Endothelial cell of umbilical vein (primary cell): ENCODE results near the gene ATXN10. TPM values are rescaled to one million over a fixed set of nuclear protein-coding genes. Genes with fewer than 3 reads are reported as not detected.
"Not testable (repeated sequence)": the region's sequence is repeated elsewhere in the genome, so short reads cannot be mapped to it uniquely, and the experiment has no call there.

Experiments used
- BruUV-seq: library from RNA; stranded (reverse); fragments of 400-500 nt; replicated peaks from 2 replicates; lab custom pipeline; 2021; lab: Mats Ljungman, UMichigan
- CTCF ChIA-PET: fragments of 300-600, 350-600 bp; sonication (Branson Sonifier 250); formaldehyde crosslinking; loops from one replicate; lab custom pipeline; 2021; ENCODE audit warnings: antibody characterized with exemption, inconsistent platforms; lab: Charles Lee
- POLR2A ChIA-PET: fragments of 300-600, 350-600 bp; sonication (Branson Sonifier 250); formaldehyde crosslinking; loops from one replicate; lab custom pipeline; 2021; ENCODE audit warnings: antibody characterized with exemption, inconsistent platforms; lab: Charles Lee
- DNase-seq: peaks from one replicate; pipeline ENCODE4 v3.0.0-alpha.2; 2011; ENCODE audit warnings: low read depth, low spot score
- FAIRE-seq: peaks from 2 replicates; lab custom pipeline; 2011; peaks lifted over from hg19 to GRCh38; lab: Jason Lieb, UNC
- H2AFZ ChIP-seq: 2 replicates; pipeline ENCODE4 v1.6.0; 2012; ENCODE audit warnings: low read depth, low read length, control low read depth, inconsistent platforms
- H3K27ac ChIP-seq: 2 replicates; pipeline ENCODE4 v1.5.1; 2011; ENCODE audit warnings: low read depth, mild to moderate bottlenecking, control low read depth, low read length, moderate library complexity; ENCODE audit not compliant: insufficient read depth
- H3K27me3 ChIP-seq, 2 experiments: 2 replicates each; pipeline versions ENCODE4 v1.6.0 to v1.6.1; 2011; ENCODE audit warnings: low read length in 2 of 2, mixed read lengths in 1 of 2; ENCODE audit not compliant: control insufficient read depth in 2 of 2, insufficient read depth in 2 of 2
- H3K36me3 ChIP-seq, 2 experiments: 2 replicates in 1 of 2; 3 replicates in 1 of 2; pipeline ENCODE4 v1.5.1; 2011; ENCODE audit warnings: low read length in 2 of 2, mild to moderate bottlenecking in 1 of 2, moderate library complexity in 1 of 2; ENCODE audit not compliant: control insufficient read depth in 2 of 2, insufficient read depth in 2 of 2; ENCODE audit errors: extremely low read depth in 1 of 2
- H3K4me1 ChIP-seq: 3 replicates; pipeline ENCODE4 v1.5.1; 2011; ENCODE audit warnings: mild to moderate bottlenecking, low read length; ENCODE audit not compliant: control insufficient read depth, insufficient read depth; ENCODE audit errors: extremely low read depth
- H3K4me2 ChIP-seq: 2 replicates; pipeline ENCODE4 v1.6.1; 2011; ENCODE audit warnings: low read length, control low read depth, mixed read lengths; ENCODE audit not compliant: insufficient read depth
- H3K4me3 ChIP-seq, 3 experiments: fragments of 200-600 bp in 1 of 3; sonication (generic), shearing (Covaris generic) in 1 of 3; replicated peaks in 1 of 3; 2 replicates each; pipeline ENCODE4 v1.5.1; 2011 to 2016; ENCODE audit warnings: control low read depth in 3 of 3, low read length in 3 of 3, mild to moderate bottlenecking in 2 of 3, inconsistent platforms in 1 of 3, low read depth in 1 of 3, moderate library complexity in 1 of 3; ENCODE audit not compliant: insufficient read depth in 1 of 3
- H3K79me2 ChIP-seq: 2 replicates; pipeline ENCODE4 v1.6.0; 2012; ENCODE audit warnings: low read length, inconsistent platforms; ENCODE audit not compliant: control insufficient read depth, insufficient read depth
- H3K9ac ChIP-seq: replicated peaks from 2 replicates; pipeline ENCODE3; 2011; ENCODE audit warnings: low read length, control low read depth; ENCODE audit not compliant: insufficient read depth; ENCODE audit errors: extremely low read depth
- H3K9me1 ChIP-seq: replicated peaks from 3 replicates; pipeline ENCODE4 v1.6.0; 2011; ENCODE audit warnings: mild to moderate bottlenecking, low read length; ENCODE audit not compliant: control insufficient read depth, insufficient read depth; ENCODE audit errors: extremely low read depth
- H3K9me3 ChIP-seq: replicated peaks from 2 replicates; pipeline ENCODE4 v1.5.1; 2012; ENCODE audit warnings: low read length, inconsistent platforms; ENCODE audit not compliant: control insufficient read depth, insufficient read depth
- H4K20me1 ChIP-seq: replicated peaks from 2 replicates; pipeline ENCODE3; 2011; ENCODE audit warnings: mild to moderate bottlenecking, low read length; ENCODE audit not compliant: control insufficient read depth, insufficient read depth; ENCODE audit errors: extremely low read depth
- EZH2 ChIP-seq: IDR thresholded peaks from 2 replicates; pipeline ENCODE4 v1.6.1; 2012; ENCODE audit warnings: borderline replicate concordance, low read depth, mild to moderate bottlenecking, moderate library complexity, low read length, inconsistent platforms; ENCODE audit not compliant: severe bottlenecking
- FOS ChIP-seq: IDR thresholded peaks from 2 replicates; pipeline ENCODE4 v1.6.1; 2011; ENCODE audit warnings: mild to moderate bottlenecking, low read length, moderate library complexity, borderline replicate concordance; ENCODE audit not compliant: insufficient read depth
- GATA2 ChIP-seq: IDR thresholded peaks from 2 replicates; pipeline ENCODE4 v1.7.0; 2011; ENCODE audit warnings: low read depth, mild to moderate bottlenecking, moderate library complexity, mixed read lengths, low read length; ENCODE audit not compliant: insufficient read length, insufficient read depth
- JUN ChIP-seq: IDR thresholded peaks from 2 replicates; pipeline ENCODE4 v1.6.1; 2011; ENCODE audit warnings: borderline replicate concordance, low read depth; ENCODE audit not compliant: insufficient read length, insufficient read depth
- MYC ChIP-seq: IDR thresholded peaks from one replicate; pipeline ENCODE4 v1.6.1; 2011; ENCODE audit warnings: mild to moderate bottlenecking, low read depth, low read length
- POLR2AphosphoS5 ChIP-seq: IDR thresholded peaks from 2 replicates; pipeline ENCODE4 v1.6.1; 2012; ENCODE audit warnings: low read depth, mild to moderate bottlenecking, control low read depth, low read length, moderate library complexity; ENCODE audit not compliant: insufficient read depth
- dilution Hi-C: fragments of 300-500 bp; cut with MboI; formaldehyde crosslinking; loops from one replicate; pipeline ENCODE4 v1.15.0; 2019; ENCODE audit warnings: low sequenced_read_pairs; ENCODE audit not compliant: extremely low pct_ligation_motif_present
- intact Hi-C: fragments of 100-400 bp; cut with micrococcal nuclease; formaldehyde crosslinking; loops from one replicate; pipeline ENCODE4 v1.10.0; 2022
- polyA plus RNA-seq, 4 experiments: library from polyadenylated mRNA; depleted of rRNA in 3 of 4; stranded (reverse) in 3 of 4; unstranded in 1 of 4; fragments of >200 nt; gene quantifications; 2 replicates each; pipeline versions ENCODE4 v1.2.1 to v1.2.3, GENCODE V29; 2011 to 2012; ENCODE audit warnings: missing spikeins in 1 of 4
- total RNA-seq: library from RNA; stranded (reverse); gene quantifications from 2 replicates; pipeline ENCODE4 v1.2.3, GENCODE V29; 2021
- TF ChIP-seq, protein P1 (sequence below): IDR thresholded peaks from 2 replicates; pipeline ENCODE4 v1.6.1; 2011; ENCODE audit not compliant: insufficient read depth, insufficient read length
- TF ChIP-seq, protein P2 (sequence below), 2 donors: IDR thresholded peaks; 1 replicate in 1 of 2; 2 replicates in 1 of 2; pipeline ENCODE4 v1.5.1; 2011; ENCODE audit warnings: low read length in 2 of 2, mild to moderate bottlenecking in 2 of 2, moderate library complexity in 2 of 2, control low read depth in 1 of 2, inconsistent platforms in 1 of 2, low read depth in 1 of 2; ENCODE audit not compliant: insufficient read depth in 1 of 2; ENCODE audit errors: extremely low read depth in 1 of 2

The ATXN10 gene
- total and polyA plus RNA-seq, 2 donors (not counting 3 experiments of a cell fraction or from before 2014, with no cell fraction given): 73.2 to 91.9 TPM

DNA sequence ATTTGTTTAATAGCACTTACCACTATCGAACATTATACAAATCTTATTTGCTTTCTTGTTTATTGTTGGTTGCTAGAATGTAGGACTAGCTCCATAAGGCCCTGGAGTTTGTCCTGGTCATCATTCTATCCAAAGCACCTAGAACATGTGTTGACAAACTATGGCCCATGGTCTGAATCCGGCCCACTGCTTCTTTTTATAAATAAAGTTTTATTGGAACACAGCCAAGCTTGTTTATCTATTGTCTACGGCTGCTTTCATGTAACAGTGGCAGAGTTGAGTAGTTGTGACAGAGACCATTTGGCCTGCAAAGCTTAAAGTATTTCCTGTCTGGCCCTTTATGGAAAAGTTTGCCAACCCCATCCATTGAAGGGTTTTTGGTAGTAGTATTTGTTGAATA is 38.8 kb downstream of the ATXN10 start:
- FAIRE-seq (no peak), DNase-seq (no peak)
- H3K9ac ChIP-seq: no peak overlapping the region
- no peaks in the 10 kb centered on the region for H3K36me3 ChIP-seq
- TF ChIP-seq EZH2: no peak
- TF ChIP-seq, protein P1, sequence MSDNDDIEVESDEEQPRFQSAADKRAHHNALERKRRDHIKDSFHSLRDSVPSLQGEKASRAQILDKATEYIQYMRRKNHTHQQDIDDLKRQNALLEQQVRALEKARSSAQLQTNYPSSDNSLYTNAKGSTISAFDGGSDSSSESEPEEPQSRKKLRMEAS: no peak
- no peak for TF ChIP-seq MYC
- TF ChIP-seq GATA2: no peak
- no peak for TF ChIP-seq POLR2AphosphoS5
- no peak for TF ChIP-seq FOS
- TF ChIP-seq, protein P2, sequence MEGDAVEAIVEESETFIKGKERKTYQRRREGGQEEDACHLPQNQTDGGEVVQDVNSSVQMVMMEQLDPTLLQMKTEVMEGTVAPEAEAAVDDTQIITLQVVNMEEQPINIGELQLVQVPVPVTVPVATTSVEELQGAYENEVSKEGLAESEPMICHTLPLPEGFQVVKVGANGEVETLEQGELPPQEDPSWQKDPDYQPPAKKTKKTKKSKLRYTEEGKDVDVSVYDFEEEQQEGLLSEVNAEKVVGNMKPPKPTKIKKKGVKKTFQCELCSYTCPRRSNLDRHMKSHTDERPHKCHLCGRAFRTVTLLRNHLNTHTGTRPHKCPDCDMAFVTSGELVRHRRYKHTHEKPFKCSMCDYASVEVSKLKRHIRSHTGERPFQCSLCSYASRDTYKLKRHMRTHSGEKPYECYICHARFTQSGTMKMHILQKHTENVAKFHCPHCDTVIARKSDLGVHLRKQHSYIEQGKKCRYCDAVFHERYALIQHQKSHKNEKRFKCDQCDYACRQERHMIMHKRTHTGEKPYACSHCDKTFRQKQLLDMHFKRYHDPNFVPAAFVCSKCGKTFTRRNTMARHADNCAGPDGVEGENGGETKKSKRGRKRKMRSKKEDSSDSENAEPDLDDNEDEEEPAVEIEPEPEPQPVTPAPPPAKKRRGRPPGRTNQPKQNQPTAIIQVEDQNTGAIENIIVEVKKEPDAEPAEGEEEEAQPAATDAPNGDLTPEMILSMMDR (IDR thresholded peaks at IDR 0.05; ENCODE audit: extremely low read depth in 1 of 2, insufficient read depth in 1 of 2, low read depth in 1 of 2, low read length in 2 of 2): no peak
- no peak for TF ChIP-seq JUN
- intact Hi-C loops: no loop called here
- ChIA-PET CTCF (no interaction called here), POLR2A (no interaction called here)
- no peaks in the 10 kb centered on the region for H3K9me3 ChIP-seq
- no peak overlapping the region for H3K27ac ChIP-seq
- H3K4me1 ChIP-seq: peaks cover 14% of the 10 kb centered on the region
- no peaks in the 10 kb centered on the region for H3K9me1 ChIP-seq
- H3K27me3 ChIP-seq: no peaks in the 10 kb centered on the region
- peaks cover 12% of the 10 kb centered on the region for H4K20me1 ChIP-seq
- no peak overlapping the region for H2AFZ ChIP-seq
- no peak overlapping the region for H3K4me3 ChIP-seq
- BruUV-seq: no TSS peak
- H3K4me2 ChIP-seq: no peak overlapping the region
- dilution Hi-C loops: no loop called here
- peaks cover 37% of the 10 kb centered on the region for H3K79me2 ChIP-seq

DNA sequence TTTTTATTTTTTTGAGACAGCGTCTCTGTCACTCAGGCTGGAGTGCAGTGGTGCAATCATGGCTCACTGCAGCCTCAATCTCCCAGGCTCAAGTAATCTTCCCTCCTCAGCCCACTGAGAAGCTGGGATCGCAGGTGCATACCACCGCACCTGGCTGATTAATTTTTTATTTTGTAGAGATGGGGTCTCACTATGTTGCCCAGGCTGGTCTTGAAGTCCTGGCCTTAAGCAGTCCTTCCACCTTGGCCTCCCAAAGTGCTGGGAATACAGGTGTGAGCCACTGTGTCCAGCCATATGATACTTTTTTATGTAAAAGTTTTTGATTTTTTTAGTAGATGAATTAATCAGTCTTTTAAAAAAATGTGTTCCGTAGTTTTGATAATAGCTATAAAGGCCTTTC is 42.8 kb downstream of the ATXN10 start:
- H3K4me2 ChIP-seq, H3K9me1 ChIP-seq, H3K4me1 ChIP-seq, H3K27ac ChIP-seq, H2AFZ ChIP-seq, BruUV-seq, H4K20me1 ChIP-seq, H3K27me3 ChIP-seq, FAIRE-seq, H3K4me3 ChIP-seq, H3K9ac ChIP-seq, H3K36me3 ChIP-seq, dilution Hi-C loops, POLR2A ChIA-PET, DNase-seq, H3K9me3 ChIP-seq, intact Hi-C loops, CTCF ChIA-PET: not testable (repeated sequence)
- H3K79me2 ChIP-seq: peaks cover 37% of the 10 kb centered on the region
